Brain microvascular endothelial cell (primary cell): ENCODE results near the gene VPS39.

Experiments
- DNase-seq: peaks from one replicate; pipeline ENCODE4 v3.0.0-alpha.2; 2020
- H3K27ac ChIP-seq: fragments of 250-450 bp; sonication (Bioruptor Pico); 2 replicates; pipeline ENCODE4 v1.5.1; 2020; ENCODE audit warnings: mild to moderate bottlenecking, moderate library complexity
- H3K27me3 ChIP-seq: fragments of 250-450 bp; sonication (Bioruptor Pico); replicated peaks from 2 replicates; pipeline ENCODE4 v1.5.1; 2020; ENCODE audit warnings: mild to moderate bottlenecking
- H3K36me3 ChIP-seq: fragments of 250-450 bp; sonication (Bioruptor Pico); replicated peaks from 2 replicates; pipeline ENCODE4 v1.5.1; 2020; ENCODE audit warnings: mild to moderate bottlenecking
- H3K4me3 ChIP-seq: 2 replicates; pipeline ENCODE4 v1.5.1; 2011; ENCODE audit warnings: low read depth, mild to moderate bottlenecking, control low read depth, low read length, moderate library complexity
- CTCF ChIP-seq: IDR thresholded peaks from 2 replicates; pipeline ENCODE4 v1.5.1; 2011; ENCODE audit warnings: low read depth, mild to moderate bottlenecking, moderate library complexity, low read length, control low read depth, inconsistent platforms; ENCODE audit errors: missing control alignments
- in situ Hi-C: cut with HindIII; loops from 2 replicates; pipeline ENCODE4 v1.10.0; 2017; ENCODE audit warnings: low sequenced_read_pairs, low pct_ligation_motif_present

Gene VPS39

GRCh38 chr15:42128476-42128875 lies 79.6 kb downstream of the VPS39 start:
- in situ Hi-C loops: no loop called here
- no peak for DNase-seq
- peaks cover 28% of the 10 kb centered on the region for H3K27me3 ChIP-seq
- H3K36me3 ChIP-seq: no peaks in the 10 kb centered on the region
- no peak overlapping the region for H3K27ac ChIP-seq
- TF ChIP-seq CTCF: no peak
- H3K4me3 ChIP-seq: no peak overlapping the region

DNA sequence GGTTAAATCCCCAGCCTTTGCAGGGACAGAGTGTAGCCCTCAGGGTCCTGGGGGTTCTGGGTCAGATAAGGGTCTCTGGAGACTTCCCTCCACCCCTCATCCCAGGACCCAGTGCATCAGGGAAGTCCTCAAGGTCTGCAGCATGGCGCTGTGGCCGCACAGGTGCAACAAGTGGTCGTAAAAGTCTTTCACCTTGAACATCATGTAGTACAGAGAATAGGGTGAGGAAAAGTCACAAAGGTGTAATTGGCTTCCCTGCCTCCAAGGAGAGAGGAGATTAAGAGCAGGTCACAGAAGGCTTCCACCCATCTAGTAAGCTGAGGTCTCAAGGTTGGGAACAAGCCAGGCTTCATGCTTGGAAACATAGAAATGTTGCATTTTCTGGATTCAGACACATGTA lies 84.6 kb downstream of the VPS39 start:
- no peaks in the 10 kb centered on the region for H3K36me3 ChIP-seq
- TF ChIP-seq CTCF: no peak
- H3K4me3 ChIP-seq: no peak overlapping the region
- in situ Hi-C loops: no loop called here
- H3K27ac ChIP-seq: no peak overlapping the region
- DNase-seq: no peak
- H3K27me3 ChIP-seq: peaks cover 17% of the 10 kb centered on the region

- in situ Hi-C loops: no loop called here
- TF ChIP-seq CTCF: no peak
- no peak for DNase-seq
- Histone ChIP-seq H3K27me3 (peaks cover 17% of the 10 kb centered on the region), H3K27ac (no peak overlapping the region), H3K36me3 (no peaks in the 10 kb centered on the region), H3K4me3 (no peak overlapping the region)
These were observed 86.4 kb downstream of the VPS39 start for GRCh38 chr15:42121682-42122081.

GRCh38 chr15:42121021-42121420 lies 87.1 kb downstream of the VPS39 start:
- Histone ChIP-seq H3K27me3 (peaks cover 17% of the 10 kb centered on the region), H3K4me3 (no peak overlapping the region), H3K27ac (no peak overlapping the region), H3K36me3 (no peaks in the 10 kb centered on the region)
- no peak for TF ChIP-seq CTCF
- DNase-seq: no peak
- in situ Hi-C loops: no loop called here

- DNase-seq: no peak
- TF ChIP-seq CTCF: no peak
- Histone ChIP-seq H3K36me3 (no peaks in the 10 kb centered on the region), H3K27me3 (peaks cover 19% of the 10 kb centered on the region), H3K4me3 (no peak overlapping the region), H3K27ac (no peak overlapping the region)
- in situ Hi-C loops: no loop called here
These were observed 87.8 kb downstream of the VPS39 start for GRCh38 chr15:42120285-42120684.

DNA sequence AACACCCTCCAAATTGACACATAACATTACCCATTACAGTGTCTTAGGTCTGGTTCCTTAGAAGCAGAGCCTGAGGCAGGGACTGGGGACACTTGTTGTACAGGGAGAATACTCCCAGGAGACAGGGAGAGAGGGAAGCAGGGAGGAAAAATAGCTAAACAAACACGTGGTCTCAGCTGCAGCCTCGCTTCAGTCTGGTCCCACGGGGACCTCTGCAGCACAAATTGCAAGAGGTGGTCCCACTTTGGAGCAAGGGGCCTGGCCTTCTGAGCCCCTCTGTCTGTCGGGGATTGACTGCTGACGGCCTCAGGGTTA lies 88.7 kb downstream of the VPS39 start:
- Histone ChIP-seq H3K27ac (no peak overlapping the region), H3K36me3 (no peaks in the 10 kb centered on the region), H3K27me3 (peaks cover 20% of the 10 kb centered on the region), H3K4me3 (no peak overlapping the region)
- TF ChIP-seq CTCF: no peak
- in situ Hi-C loops: no loop called here
- no peak for DNase-seq
